ENCODE results near the gene ARR3. TPM values are rescaled to one million over a fixed set of nuclear protein-coding genes. Genes with fewer than 3 reads are reported as not detected.
"Not testable (repeated sequence)": the region's sequence is repeated elsewhere in the genome, so short reads cannot be mapped to it uniquely, and the experiment has no call there.

ARR3 gene
- total RNA-seq, 2 experiments from 2014 or later, result not detected

DNA sequence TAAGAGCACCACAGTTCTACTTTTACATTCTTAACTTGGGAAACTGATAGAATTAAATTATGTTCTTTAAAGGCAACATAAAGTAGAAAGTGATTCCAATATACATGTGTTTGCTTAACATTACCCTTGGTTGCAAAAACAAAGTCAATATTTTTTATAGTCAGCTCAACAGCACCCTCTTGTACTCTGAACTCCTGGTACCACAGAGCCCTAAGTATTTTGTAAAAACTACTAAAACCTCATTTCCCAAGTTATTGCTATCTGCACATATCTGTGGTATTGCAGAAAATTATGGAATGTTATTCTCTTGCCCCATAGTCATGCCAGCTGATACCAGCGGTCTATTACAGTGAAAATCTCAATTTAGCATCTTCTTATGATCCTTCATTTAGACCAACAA is 24.7 kb downstream of the ARR3 start:
- CTCF ChIA-PET, result no interaction called here
- H3K27ac Mint-ChIP-seq, result no peak overlapping the region
- peaks cover 26% of the 10 kb centered on the region for H3K36me3 Mint-ChIP-seq (ENCODE audit: low read depth)
- no peak for DNase-seq
- POLR2A ChIA-PET, result no interaction called here
- H3K9me3 Mint-ChIP-seq, result no peaks in the 10 kb centered on the region
- H3K4me1 Mint-ChIP-seq, result peaks cover 33% of the 10 kb centered on the region
- no peak overlapping the region for H3K4me3 Mint-ChIP-seq
- H3K27me3 Mint-ChIP-seq, result no peaks in the 10 kb centered on the region

GRCh38 chrX:70293621-70294020 is 25.5 kb downstream of the ARR3 start:
- no peak for DNase-seq
- ChIA-PET CTCF (no interaction called here), POLR2A (no interaction called here)
- Mint-ChIP-seq H3K9me3 (no peaks in the 10 kb centered on the region), H3K27ac (no peak overlapping the region), H3K36me3 (ENCODE audit: low read depth) (peaks cover 25% of the 10 kb centered on the region), H3K27me3 (no peaks in the 10 kb centered on the region), H3K4me1 (peaks cover 30% of the 10 kb centered on the region), H3K4me3 (no peak overlapping the region)

- POLR2A ChIA-PET, result no interaction called here
- H3K27ac Mint-ChIP-seq, result no peak overlapping the region
- H3K4me1 Mint-ChIP-seq, result peaks cover 11% of the 10 kb centered on the region
- H3K4me3 Mint-ChIP-seq, result no peak overlapping the region
- H3K9me3 Mint-ChIP-seq, result no peaks in the 10 kb centered on the region
- H3K27me3 Mint-ChIP-seq, result no peaks in the 10 kb centered on the region
- no peak for DNase-seq
- H3K36me3 Mint-ChIP-seq (ENCODE audit: low read depth), result peaks cover 62% of the 10 kb centered on the region
- CTCF ChIA-PET, result no interaction called here
Observed at GRCh38 chrX:70301716-70302115, 33.6 kb downstream of the ARR3 start.

DNA sequence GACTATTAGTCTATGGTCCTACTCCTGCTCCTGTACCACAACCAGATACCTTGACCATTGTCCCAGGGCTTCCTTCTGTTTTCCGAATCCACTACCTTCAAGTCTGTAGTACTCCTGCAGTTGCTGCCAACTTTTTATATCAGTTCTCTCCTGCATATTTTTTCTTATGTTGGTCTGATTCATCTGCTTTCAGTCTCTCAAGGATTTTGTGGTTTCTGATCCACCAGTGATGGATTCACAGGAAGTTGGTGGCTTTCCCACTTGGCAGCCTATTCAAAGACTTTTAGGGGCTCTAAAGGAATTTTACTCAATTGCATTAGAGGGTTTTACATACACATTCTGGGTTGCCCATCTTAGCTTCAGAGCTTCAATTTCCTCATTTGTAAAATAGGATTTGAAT is 45.4 kb downstream of the ARR3 start:
- Mint-ChIP-seq H3K36me3 (ENCODE audit: low read depth) (peaks cover 43% of the 10 kb centered on the region), H3K27me3 (no peaks in the 10 kb centered on the region), H3K27ac (no peak overlapping the region), H3K4me3 (no peak overlapping the region), H3K4me1 (no peaks in the 10 kb centered on the region), H3K9me3 (no peaks in the 10 kb centered on the region)
- POLR2A ChIA-PET, result no interaction called here
- CTCF ChIA-PET, result no interaction called here
- no peak for DNase-seq

DNA sequence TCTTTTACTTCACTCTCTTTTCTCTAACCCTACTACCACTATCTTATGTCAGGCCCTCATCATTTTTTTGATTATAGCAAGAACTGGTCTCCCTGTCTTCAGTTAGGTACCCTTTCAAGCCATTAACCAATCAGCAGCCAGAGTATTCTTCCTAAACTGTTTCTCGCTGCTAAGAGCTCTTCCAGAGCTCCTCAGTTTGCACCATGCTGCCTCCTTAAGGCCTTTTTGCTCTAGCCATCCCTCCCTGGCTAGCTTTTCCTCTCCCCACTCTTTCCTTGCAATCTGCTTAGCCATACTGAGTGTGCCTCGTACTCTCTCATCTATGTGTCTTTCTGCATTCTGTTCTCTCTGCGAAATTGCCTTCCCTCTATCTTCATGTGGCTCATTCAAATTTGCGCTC is 54.6 kb downstream of the ARR3 start:
- no peak overlapping the region for H3K27ac Mint-ChIP-seq
- CTCF ChIA-PET, result no interaction called here
- no peaks in the 10 kb centered on the region for H3K9me3 Mint-ChIP-seq
- no peaks in the 10 kb centered on the region for H3K27me3 Mint-ChIP-seq
- no peak for DNase-seq
- POLR2A ChIA-PET, result no interaction called here
- peaks cover 26% of the 10 kb centered on the region for H3K36me3 Mint-ChIP-seq (ENCODE audit: low read depth)
- H3K4me3 Mint-ChIP-seq, result no peak overlapping the region
- no peaks in the 10 kb centered on the region for H3K4me1 Mint-ChIP-seq

- H3K9me3 Mint-ChIP-seq, H3K4me1 Mint-ChIP-seq, POLR2A ChIA-PET, H3K27ac Mint-ChIP-seq, H3K4me3 Mint-ChIP-seq, DNase-seq, CTCF ChIA-PET, H3K27me3 Mint-ChIP-seq: not testable (repeated sequence)
- H3K36me3 Mint-ChIP-seq (ENCODE audit: low read depth), result peaks cover 25% of the 10 kb centered on the region
Observed at GRCh38 chrX:70323628-70324027, 55.5 kb downstream of the ARR3 start.

- Mint-ChIP-seq H3K4me3 (no peak overlapping the region), H3K9me3 (no peaks in the 10 kb centered on the region), H3K27ac (no peak overlapping the region), H3K4me1 (no peaks in the 10 kb centered on the region), H3K36me3 (ENCODE audit: low read depth) (peaks cover 25% of the 10 kb centered on the region), H3K27me3 (no peaks in the 10 kb centered on the region)
- ChIA-PET POLR2A (no interaction called here), CTCF (no interaction called here)
- no peak for DNase-seq
Observed at GRCh38 chrX:70324326-70324725, 56.2 kb downstream of the ARR3 start.

DNA sequence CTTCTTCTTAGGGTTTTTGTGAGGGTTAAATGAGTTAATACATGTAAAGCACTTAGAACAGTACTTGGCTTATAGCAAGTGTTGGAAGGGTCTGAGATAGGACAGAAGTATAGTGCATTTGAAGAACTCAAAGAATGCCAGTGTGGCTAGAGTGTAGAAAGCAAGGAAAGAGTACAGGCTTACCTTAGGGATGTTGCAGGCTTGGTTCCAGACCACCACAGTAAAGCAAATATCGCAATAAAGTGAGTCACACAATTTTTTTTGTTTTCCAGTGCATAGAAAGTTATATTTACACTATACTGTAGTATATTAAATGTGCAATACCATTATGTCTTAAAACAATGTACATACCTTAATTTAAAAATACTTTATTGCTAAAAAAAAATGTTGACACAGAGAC is 63.0 kb downstream of the ARR3 start:
- Mint-ChIP-seq H3K4me3 (no peak overlapping the region), H3K36me3 (ENCODE audit: low read depth) (peaks cover 48% of the 10 kb centered on the region), H3K9me3 (no peaks in the 10 kb centered on the region), H3K4me1 (peaks cover 7% of the 10 kb centered on the region), H3K27me3 (no peaks in the 10 kb centered on the region), H3K27ac (no peak overlapping the region)
- POLR2A ChIA-PET, result no interaction called here
- no peak for DNase-seq
- CTCF ChIA-PET, result no interaction called here

Other genes with a start within 250 kb of the ARR3 start
- not detected for gene AWAT2, start 218.4 kb upstream of the ARR3 start, total RNA-seq
- gene OTUD6A, start 205.9 kb upstream of the ARR3 start, total RNA-seq, result not detected
- gene IGBP1, start 134.9 kb upstream of the ARR3 start, total RNA-seq, result 10 to 100 TPM; 63.2 to 65.6 TPM
- not detected for gene DGAT2L6, start 90.9 kb upstream of the ARR3 start, total RNA-seq
- not detected for gene AWAT1, start 33.7 kb upstream of the ARR3 start, total RNA-seq
- gene P2RY4, start 8.1 kb upstream of the ARR3 start, total RNA-seq, result under 1 TPM; 0.15 to 0.35 TPM
- not detected for gene RAB41, start 13.8 kb downstream of the ARR3 start, total RNA-seq
- 10 to 100 TPM; 36.3 to 38.8 TPM for gene PDZD11, start 21.6 kb downstream of the ARR3 start, total RNA-seq
- gene KIF4A, start 21.8 kb downstream of the ARR3 start, total RNA-seq, result 10 to 100 TPM; 33.3 to 34.0 TPM
- under 1 TPM; 0.23 TPM for gene GDPD2, start 155.0 kb downstream of the ARR3 start, total RNA-seq
- gene DLG3, start 176.5 kb downstream of the ARR3 start, total RNA-seq, result 10 to 100 TPM; 33.3 to 39.9 TPM